ENCODE data around the gene KIAA0513. TPM values are rescaled to one million over a fixed set of nuclear protein-coding genes. Genes with fewer than 3 reads are reported as not detected.

Gene KIAA0513
- total RNA-seq (2012; rRNA removed): 6.3 and 6.6 TPM in 2 replicates

- Histone ChIP-seq H3K4me2 (ENCODE audit: low read length) (peak within 1 kb of the TSS; percentile 84), H3K9ac (ENCODE audit: low read depth, low read length) (peak within 1 kb of the TSS; percentile 88), H3K9me3 (replicated peaks; ENCODE audit: low read length) (no peaks in the 10 kb centered on the region), H3K4me3 (ENCODE audit: low read length) (peak within 1 kb of the TSS; percentile 80), H3K27me3 (ENCODE audit: control insufficient read depth, insufficient read depth, low read length) (no peaks in the 10 kb centered on the region), H3K4me1 (ENCODE audit: control insufficient read depth, insufficient read depth, low read length) (peaks cover 35% of the 10 kb centered on the region), H3K36me3 (ENCODE audit: insufficient read depth, low read length) (no peaks in the 10 kb centered on the region)
Observed at GRCh38 chr16:85027349-85027957, at the start of gene KIAA0513. TSS of gene KIAA0513 (plus strand) at chr16:85027795. CDS start at chr16:85067072, 39,277 bp downstream.

- Histone ChIP-seq H3K4me2 (ENCODE audit: low read length) (peak overlapping the region; percentile 1), H3K9me3 (replicated peaks; ENCODE audit: low read length) (no peaks in the 10 kb centered on the region), H3K4me1 (ENCODE audit: control insufficient read depth, insufficient read depth, low read length) (peaks cover 28% of the 10 kb centered on the region), H3K36me3 (ENCODE audit: insufficient read depth, low read length) (peaks cover 61% of the 10 kb centered on the region), H3K4me3 (ENCODE audit: low read length) (no peak overlapping the region), H3K27me3 (ENCODE audit: control insufficient read depth, insufficient read depth, low read length) (no peaks in the 10 kb centered on the region), H3K9ac (ENCODE audit: low read depth, low read length) (no peak overlapping the region)
Observed at GRCh38 chr16:84979516-84979915, 48.1 kb upstream of the KIAA0513 start.

GRCh38 chr16:84982434-84982833 is 45.2 kb upstream of the KIAA0513 start:
- H3K4me3 ChIP-seq (ENCODE audit: low read length): no peak overlapping the region
- no peak overlapping the region for H3K9ac ChIP-seq (ENCODE audit: low read depth, low read length)
- peaks cover 51% of the 10 kb centered on the region for H3K36me3 ChIP-seq (ENCODE audit: insufficient read depth, low read length)
- H3K4me1 ChIP-seq (ENCODE audit: control insufficient read depth, insufficient read depth, low read length): peaks cover 46% of the 10 kb centered on the region
- H3K9me3 ChIP-seq (replicated peaks; ENCODE audit: low read length): no peaks in the 10 kb centered on the region
- H3K4me2 ChIP-seq (ENCODE audit: low read length): no peak overlapping the region
- H3K27me3 ChIP-seq (ENCODE audit: control insufficient read depth, insufficient read depth, low read length): no peaks in the 10 kb centered on the region

GRCh38 chr16:84985079-84986065 is 42.2 kb upstream of the KIAA0513 start:
- H3K4me3 ChIP-seq (ENCODE audit: low read length): peak overlapping the region; percentile 49
- H3K4me1 ChIP-seq (ENCODE audit: control insufficient read depth, insufficient read depth, low read length): peaks cover 23% of the 10 kb centered on the region
- peaks cover 62% of the 10 kb centered on the region for H3K36me3 ChIP-seq (ENCODE audit: insufficient read depth, low read length)
- H3K9ac ChIP-seq (ENCODE audit: low read depth, low read length): peak overlapping the region; percentile 76
- H3K4me2 ChIP-seq (ENCODE audit: low read length): peak overlapping the region; percentile 65
- H3K9me3 ChIP-seq (replicated peaks; ENCODE audit: low read length): no peaks in the 10 kb centered on the region
- no peaks in the 10 kb centered on the region for H3K27me3 ChIP-seq (ENCODE audit: control insufficient read depth, insufficient read depth, low read length)

GRCh38 chr16:84986102-84986501 is 41.5 kb upstream of the KIAA0513 start:
- H3K4me2 ChIP-seq (ENCODE audit: low read length): no peak overlapping the region
- H3K36me3 ChIP-seq (ENCODE audit: insufficient read depth, low read length): peaks cover 62% of the 10 kb centered on the region
- H3K4me1 ChIP-seq (ENCODE audit: control insufficient read depth, insufficient read depth, low read length): peaks cover 23% of the 10 kb centered on the region
- H3K4me3 ChIP-seq (ENCODE audit: low read length): no peak overlapping the region
- H3K9me3 ChIP-seq (replicated peaks; ENCODE audit: low read length): no peaks in the 10 kb centered on the region
- H3K9ac ChIP-seq (ENCODE audit: low read depth, low read length): peak overlapping the region; percentile 29
- H3K27me3 ChIP-seq (ENCODE audit: control insufficient read depth, insufficient read depth, low read length): no peaks in the 10 kb centered on the region

- H3K9ac ChIP-seq (ENCODE audit: low read depth, low read length): no peak overlapping the region
- peaks cover 57% of the 10 kb centered on the region for H3K36me3 ChIP-seq (ENCODE audit: insufficient read depth, low read length)
- H3K4me1 ChIP-seq (ENCODE audit: control insufficient read depth, insufficient read depth, low read length): peaks cover 23% of the 10 kb centered on the region
- H3K27me3 ChIP-seq (ENCODE audit: control insufficient read depth, insufficient read depth, low read length): no peaks in the 10 kb centered on the region
- no peak overlapping the region for H3K4me3 ChIP-seq (ENCODE audit: low read length)
- H3K9me3 ChIP-seq (replicated peaks; ENCODE audit: low read length): no peaks in the 10 kb centered on the region
- H3K4me2 ChIP-seq (ENCODE audit: low read length): no peak overlapping the region
Observed at GRCh38 chr16:84986879-84987278, 40.7 kb upstream of the KIAA0513 start.

GRCh38 chr16:84988328-84989080 is 39.1 kb upstream of the KIAA0513 start:
- Histone ChIP-seq H3K9ac (ENCODE audit: low read depth, low read length) (no peak overlapping the region), H3K4me3 (ENCODE audit: low read length) (no peak overlapping the region), H3K9me3 (replicated peaks; ENCODE audit: low read length) (no peaks in the 10 kb centered on the region), H3K4me1 (ENCODE audit: control insufficient read depth, insufficient read depth, low read length) (peaks cover 37% of the 10 kb centered on the region), H3K27me3 (ENCODE audit: control insufficient read depth, insufficient read depth, low read length) (no peaks in the 10 kb centered on the region), H3K4me2 (ENCODE audit: low read length) (no peak overlapping the region), H3K36me3 (ENCODE audit: insufficient read depth, low read length) (peaks cover 55% of the 10 kb centered on the region)

- Histone ChIP-seq H3K4me1 (ENCODE audit: control insufficient read depth, insufficient read depth, low read length) (peaks cover 44% of the 10 kb centered on the region), H3K9ac (ENCODE audit: low read depth, low read length) (no peak overlapping the region), H3K4me3 (ENCODE audit: low read length) (no peak overlapping the region), H3K36me3 (ENCODE audit: insufficient read depth, low read length) (peaks cover 59% of the 10 kb centered on the region), H3K27me3 (ENCODE audit: control insufficient read depth, insufficient read depth, low read length) (no peaks in the 10 kb centered on the region), H3K9me3 (replicated peaks; ENCODE audit: low read length) (no peaks in the 10 kb centered on the region), H3K4me2 (ENCODE audit: low read length) (no peak overlapping the region)
Observed at GRCh38 chr16:84989749-84990620, 37.6 kb upstream of the KIAA0513 start.

- H3K36me3 ChIP-seq (ENCODE audit: insufficient read depth, low read length): peaks cover 67% of the 10 kb centered on the region
- H3K4me3 ChIP-seq (ENCODE audit: low read length): no peak overlapping the region
- no peaks in the 10 kb centered on the region for H3K9me3 ChIP-seq (replicated peaks; ENCODE audit: low read length)
- no peak overlapping the region for H3K4me2 ChIP-seq (ENCODE audit: low read length)
- no peak overlapping the region for H3K9ac ChIP-seq (ENCODE audit: low read depth, low read length)
- no peaks in the 10 kb centered on the region for H3K27me3 ChIP-seq (ENCODE audit: control insufficient read depth, insufficient read depth, low read length)
- H3K4me1 ChIP-seq (ENCODE audit: control insufficient read depth, insufficient read depth, low read length): peaks cover 46% of the 10 kb centered on the region
Observed at GRCh38 chr16:84990782-84991181, 36.8 kb upstream of the KIAA0513 start.

- peak overlapping the region; percentile 15 for H3K4me2 ChIP-seq (ENCODE audit: low read length)
- no peaks in the 10 kb centered on the region for H3K27me3 ChIP-seq (ENCODE audit: control insufficient read depth, insufficient read depth, low read length)
- peak overlapping the region; percentile 55 for H3K9ac ChIP-seq (ENCODE audit: low read depth, low read length)
- no peaks in the 10 kb centered on the region for H3K9me3 ChIP-seq (replicated peaks; ENCODE audit: low read length)
- H3K4me3 ChIP-seq (ENCODE audit: low read length): no peak overlapping the region
- H3K36me3 ChIP-seq (ENCODE audit: insufficient read depth, low read length): peaks cover 50% of the 10 kb centered on the region
- H3K4me1 ChIP-seq (ENCODE audit: control insufficient read depth, insufficient read depth, low read length): peaks cover 43% of the 10 kb centered on the region
Observed at GRCh38 chr16:84992717-84993075, 34.9 kb upstream of the KIAA0513 start.

All from skeletal muscle satellite cell (primary cell).